Activated CD4-positive, alpha-beta T cell treated with anti-CD3 and anti-CD28 coated beads, Interleukin-2, amount 10 ng/mL, durations not matched to agents 7 days and 5 days (primary cell): ENCODE results near the gene ANO8. TPM values are rescaled to one million over a fixed set of nuclear protein-coding genes. Genes with fewer than 3 reads are reported as not detected.

Experiments used
- CTCF ChIA-PET: fragments of 350-600 bp; sonication (Branson Sonifier 250); formaldehyde crosslinking; loops from one replicate; lab custom pipeline; 2021; ENCODE audit warnings: antibody characterized with exemption; lab: Charles Lee
- POLR2A ChIA-PET: fragments of 350-600 bp; sonication (Branson Sonifier 250); formaldehyde crosslinking; loops from one replicate; lab custom pipeline; 2021; ENCODE audit warnings: antibody characterized with exemption; lab: Charles Lee
- DNase-seq: peaks from one replicate; pipeline ENCODE4 v3.0.0-alpha.2; 2020
- H3K27ac Mint-ChIP-seq: one replicate; pipeline ENCODE4 v1.8.0; 2021; ENCODE audit warnings: mild to moderate bottlenecking, moderate library complexity, mixed read lengths
- H3K27me3 Mint-ChIP-seq: one replicate; pipeline ENCODE4 v1.8.0; 2021; ENCODE audit warnings: mixed read lengths
- H3K36me3 Mint-ChIP-seq: one replicate; pipeline ENCODE4 v1.8.0; 2021; ENCODE audit warnings: low read depth, mixed read lengths
- H3K4me1 Mint-ChIP-seq: one replicate; pipeline ENCODE4 v1.8.0; 2021; ENCODE audit warnings: mixed read lengths
- H3K4me3 Mint-ChIP-seq: one replicate; pipeline ENCODE4 v1.8.0; 2021; ENCODE audit warnings: mild to moderate bottlenecking, moderate library complexity, mixed read lengths
- H3K9me3 Mint-ChIP-seq: one replicate; pipeline ENCODE4 v1.8.0; 2021; ENCODE audit warnings: mixed read lengths
- total RNA-seq, 2 experiments: library from RNA; stranded (reverse); gene quantifications; one replicate each; pipeline ENCODE4 v1.2.3, GENCODE V29; 2021

ANO8 gene
- total RNA-seq, 2 experiments from 2014 or later, result 16.4 to 17.5 TPM

GRCh38 chr19:17330262-17331044, 4.2 kb downstream of the ANO8 start:
- peaks cover 33% of the 10 kb centered on the region for H3K4me1 Mint-ChIP-seq
- CTCF ChIA-PET, result interaction anchor here (0.5 to 1.9 kb wide), 7 partner anchors 10 to 189 kb away, joined by 3 to 4 read pairs (median 3); partner anchors contain the start of gene DDA1

DNA sequence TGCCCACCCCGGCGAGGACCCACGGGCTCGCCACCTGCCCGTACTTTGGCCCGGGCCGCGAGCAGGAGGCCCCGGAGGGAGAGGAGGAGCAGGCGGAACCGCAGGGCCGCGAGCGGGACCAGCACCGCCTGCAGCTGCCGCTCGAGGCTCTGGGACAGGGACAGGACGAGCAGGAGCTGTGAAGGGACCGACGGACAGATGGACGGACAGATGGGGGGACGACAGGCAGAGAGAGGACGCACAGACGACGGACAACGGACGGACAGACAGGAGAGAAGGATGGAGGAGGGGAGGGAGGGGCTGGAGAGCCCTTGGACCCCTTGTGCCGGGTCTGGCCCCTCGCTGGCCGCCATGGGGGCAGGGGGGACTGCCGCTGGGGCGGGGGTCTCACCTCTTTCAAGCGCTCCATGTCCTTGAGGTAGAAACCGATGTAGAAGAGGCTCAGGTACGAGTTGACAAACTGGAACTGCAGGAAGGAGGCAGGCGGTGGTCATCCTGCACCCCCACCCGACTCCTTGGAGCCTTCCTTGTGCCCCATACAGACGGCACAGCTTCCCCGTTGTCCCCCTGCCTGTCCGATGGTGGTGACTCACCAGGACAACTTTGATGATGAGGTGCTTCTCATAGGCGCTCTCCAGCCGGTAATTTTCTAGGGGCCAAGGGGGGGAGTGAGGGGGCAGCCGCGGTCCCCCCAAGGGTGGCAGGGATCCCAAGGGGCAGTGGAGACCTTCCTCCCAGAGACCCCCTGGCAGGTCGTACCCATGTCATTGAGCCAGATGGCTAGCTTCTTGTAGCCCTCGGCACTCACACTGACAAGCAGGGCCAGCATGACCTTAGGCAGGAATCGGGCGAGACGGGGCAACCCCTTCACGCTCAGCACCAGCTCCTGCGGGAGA, 5.0 kb downstream of the ANO8 start:
- no peak for DNase-seq
- Mint-ChIP-seq H3K27me3 (peaks cover 13% of the 10 kb centered on the region), H3K27ac (no peak overlapping the region), H3K4me3 (peak overlapping the region; percentile 30), H3K9me3 (no peaks in the 10 kb centered on the region), H3K36me3 (peaks cover 16% of the 10 kb centered on the region), H3K4me1 (peaks cover 26% of the 10 kb centered on the region)
- CTCF ChIA-PET, result interaction anchor here (0.6 to 1.9 kb wide), 6 partner anchors 10 to 190 kb away, joined by 3 to 4 read pairs (median 3); partner anchors contain the start of genes DDA1 and MRPL34
- POLR2A ChIA-PET, result no interaction called here

More at GRCh38 chr19:17330262-17331044, 4.2 kb downstream of the ANO8 start:
- peaks cover 13% of the 10 kb centered on the region for H3K27me3 Mint-ChIP-seq
- H3K9me3 Mint-ChIP-seq, result no peaks in the 10 kb centered on the region
- peaks cover 16% of the 10 kb centered on the region for H3K36me3 Mint-ChIP-seq
- H3K4me3 Mint-ChIP-seq, result no peak overlapping the region
- DNase-seq, result no peak
- no peak overlapping the region for H3K27ac Mint-ChIP-seq
- POLR2A ChIA-PET, result no interaction called here

DNA sequence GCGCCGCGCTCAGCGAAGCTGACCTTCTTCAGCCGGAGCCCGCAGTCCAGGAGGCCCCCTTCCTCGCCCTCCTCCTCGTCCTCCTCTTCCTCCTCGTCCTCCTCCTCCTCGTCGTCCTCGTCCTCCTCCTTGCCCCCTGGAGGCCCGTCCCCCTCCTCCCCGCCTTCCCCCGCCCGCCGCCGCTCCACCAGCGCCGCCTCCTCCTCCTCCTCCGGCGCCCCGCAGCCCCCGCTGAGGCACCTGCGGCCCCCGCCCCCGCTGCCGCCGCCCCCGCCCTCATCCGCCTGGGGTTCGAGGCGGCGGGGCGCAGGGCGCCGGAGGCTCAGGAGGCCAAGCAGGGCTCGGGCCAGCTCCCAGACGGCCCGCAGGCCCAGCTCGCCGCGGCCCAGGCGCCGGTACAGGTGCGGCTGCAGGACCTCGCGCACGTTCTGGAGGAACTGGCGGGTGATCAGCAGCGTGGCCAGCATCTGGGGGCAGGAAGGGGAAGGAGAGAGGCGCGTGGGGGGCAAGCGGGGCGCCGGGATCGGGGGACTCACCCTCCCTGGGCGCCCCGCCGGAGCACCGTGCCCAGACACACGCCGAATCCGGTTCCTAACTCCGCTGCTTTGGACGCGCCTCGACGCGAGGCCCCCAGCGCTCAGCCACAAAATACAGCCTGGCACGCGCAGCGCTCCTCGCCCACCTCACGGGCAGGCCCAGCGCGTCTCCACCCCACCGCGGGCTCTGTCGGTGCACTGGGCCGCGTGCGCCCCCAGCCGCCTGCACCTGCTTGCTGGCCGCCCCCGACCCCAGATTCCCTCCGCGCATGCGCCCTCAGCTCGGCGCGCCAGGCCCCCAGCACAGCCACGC, 5.9 kb downstream of the ANO8 start:
- Mint-ChIP-seq H3K4me3 (peak overlapping the region; percentile 45), H3K9me3 (no peaks in the 10 kb centered on the region), H3K27ac (no peak overlapping the region), H3K27me3 (peaks cover 13% of the 10 kb centered on the region), H3K36me3 (peaks cover 13% of the 10 kb centered on the region), H3K4me1 (peaks cover 23% of the 10 kb centered on the region)
- POLR2A ChIA-PET, result no interaction called here
- no peak for DNase-seq
- CTCF ChIA-PET, result interaction anchor here (1.0 to 2.7 kb wide), 2 partner anchors 11 to 23 kb away, joined by 3 to 7 read pairs; partner anchors contain the start of gene MRPL34

DNA sequence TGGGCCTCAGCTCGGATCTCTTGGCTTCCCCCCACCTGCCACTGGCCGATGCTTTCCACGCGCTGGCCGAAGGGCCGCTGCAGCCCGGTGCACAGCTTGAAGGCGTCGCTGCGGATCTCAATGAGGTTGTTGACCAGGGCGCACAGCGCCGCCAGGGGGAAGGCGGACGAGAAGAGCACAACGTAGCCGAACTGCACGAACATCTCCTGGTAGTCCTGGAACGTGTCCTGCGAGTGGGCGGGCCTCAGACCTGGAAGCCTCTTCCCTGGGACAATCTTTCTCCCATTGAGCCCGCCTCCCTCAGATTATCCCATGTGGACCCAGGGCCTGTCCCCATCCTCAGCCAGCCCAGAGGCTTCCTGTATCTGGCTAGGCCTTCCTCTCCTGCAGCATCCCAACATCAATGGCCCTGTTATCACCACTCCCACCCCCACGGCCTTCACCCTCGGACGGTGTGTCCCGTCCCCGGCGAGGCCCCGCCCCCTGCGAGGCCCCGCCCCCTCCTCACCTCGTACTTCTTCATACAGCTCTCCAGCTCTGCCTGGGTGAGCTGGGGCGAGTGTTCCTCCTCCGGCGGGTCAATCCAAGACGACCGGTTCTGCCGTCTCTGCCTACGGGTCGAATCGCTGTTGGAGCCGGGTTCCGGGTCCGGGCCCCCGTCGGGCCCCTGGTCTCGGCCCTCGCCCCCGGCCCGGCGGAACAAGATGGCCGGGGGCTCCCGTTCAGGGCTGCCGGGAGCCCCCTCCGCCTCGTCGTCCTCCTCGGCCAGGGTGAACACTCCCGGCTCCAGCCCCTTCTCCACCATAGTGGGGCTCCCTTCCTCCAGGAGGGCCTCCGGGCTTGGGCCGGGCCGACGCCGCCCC, 6.8 kb downstream of the ANO8 start:
- CTCF ChIA-PET, result interaction anchor here (1.0 to 2.7 kb wide), 7 partner anchors 10 to 35 kb away, joined by 3 to 7 read pairs (median 4); partner anchors contain the start of genes DDA1 and MRPL34

DNA sequence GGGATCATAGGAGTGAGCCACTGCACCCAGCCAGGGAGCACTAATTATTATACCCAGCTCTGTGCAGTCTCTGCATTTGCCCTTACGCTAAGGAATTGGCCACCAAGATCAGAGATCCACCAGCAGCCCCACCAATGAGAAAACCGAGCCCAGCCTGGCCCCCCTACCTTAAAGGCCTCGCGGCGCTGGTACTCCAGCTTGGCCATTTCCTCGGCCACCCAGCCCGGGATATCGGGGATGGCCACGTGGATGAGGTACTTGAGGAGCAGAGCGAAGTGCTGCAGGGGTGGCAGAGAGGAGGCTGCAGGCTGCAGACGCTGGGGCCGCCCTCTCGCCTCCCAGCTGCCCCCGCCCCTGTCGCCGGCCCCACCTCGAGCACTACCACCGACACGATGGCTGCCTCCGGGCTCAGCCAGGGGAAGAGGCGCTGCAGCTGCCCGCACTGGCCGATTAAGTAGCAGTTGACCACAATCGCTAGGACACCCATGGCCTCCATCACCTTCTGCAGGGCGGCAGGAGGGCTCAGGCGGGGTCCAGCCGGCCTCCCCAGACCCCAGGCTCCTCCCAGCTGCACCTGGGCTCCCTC, 7.5 kb downstream of the ANO8 start:
- no peak for DNase-seq
- peaks cover 15% of the 10 kb centered on the region for H3K4me1 Mint-ChIP-seq
- POLR2A ChIA-PET, result no interaction called here
- peaks cover 13% of the 10 kb centered on the region for H3K27me3 Mint-ChIP-seq
- CTCF ChIA-PET, result interaction anchor here (0.6 to 2.7 kb wide), 7 partner anchors 9 to 34 kb away, joined by 3 to 7 read pairs (median 4); partner anchors contain the start of gene DDA1
- no peak overlapping the region for H3K4me3 Mint-ChIP-seq
- H3K9me3 Mint-ChIP-seq, result no peaks in the 10 kb centered on the region
- H3K27ac Mint-ChIP-seq, result no peak overlapping the region
- H3K36me3 Mint-ChIP-seq, result peaks cover 12% of the 10 kb centered on the region

More for the DNA sequence above, 6.8 kb downstream of the ANO8 start:
- Mint-ChIP-seq H3K27me3 (peaks cover 13% of the 10 kb centered on the region), H3K27ac (no peak overlapping the region), H3K36me3 (peaks cover 10% of the 10 kb centered on the region), H3K4me1 (peaks cover 19% of the 10 kb centered on the region), H3K4me3 (peak overlapping the region; percentile 45), H3K9me3 (no peaks in the 10 kb centered on the region)
- POLR2A ChIA-PET, result no interaction called here
- peak; percentile 46 for DNase-seq

GRCh38 chr19:17326595-17326966, 8.1 kb downstream of the ANO8 start:
- Mint-ChIP-seq H3K36me3 (peaks cover 12% of the 10 kb centered on the region), H3K9me3 (no peaks in the 10 kb centered on the region), H3K4me1 (peaks cover 15% of the 10 kb centered on the region), H3K27ac (no peak overlapping the region), H3K27me3 (peaks cover 13% of the 10 kb centered on the region), H3K4me3 (no peak overlapping the region)
- ChIA-PET POLR2A (no interaction called here), CTCF (interaction anchor here (0.6 to 2.7 kb wide), 7 partner anchors 9 to 34 kb away, joined by 3 to 7 read pairs (median 4); partner anchors contain the start of gene DDA1)
- no peak for DNase-seq

DNA sequence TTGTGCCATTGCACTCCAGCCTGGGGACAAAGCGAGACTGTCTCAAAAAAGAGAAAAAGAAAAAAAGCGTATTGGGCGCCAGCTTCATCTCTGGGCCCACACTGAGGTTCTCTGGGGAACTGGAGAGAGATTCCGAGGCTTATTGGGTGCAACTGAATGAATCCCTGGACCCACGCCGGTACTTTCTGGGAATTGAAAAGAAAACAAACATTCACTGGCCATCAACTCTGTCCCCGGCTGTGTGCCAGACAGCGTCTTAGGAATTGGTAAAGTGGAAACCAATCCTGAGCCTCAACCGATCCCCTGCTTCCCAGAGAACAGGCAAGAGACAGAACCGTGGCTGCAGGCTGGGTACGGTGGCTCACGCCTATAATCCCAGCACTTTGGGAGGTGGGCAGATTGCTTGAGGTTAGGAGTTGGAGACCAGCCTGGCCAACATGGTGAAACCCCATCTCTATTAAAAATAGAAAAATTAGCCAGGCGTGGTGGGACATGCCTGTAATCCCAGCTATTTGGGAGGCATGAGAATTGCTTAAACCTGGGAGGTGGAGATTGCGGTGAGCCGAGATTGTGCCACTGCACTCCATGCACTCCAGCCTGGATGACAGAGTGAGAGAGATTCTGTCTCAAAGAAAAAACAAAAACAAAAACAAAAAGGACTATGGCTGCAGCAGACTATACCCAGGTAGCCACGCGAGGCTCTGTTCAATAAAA, 8.6 kb downstream of the ANO8 start:
- H3K4me1 Mint-ChIP-seq, result peaks cover 15% of the 10 kb centered on the region
- no peak overlapping the region for H3K27ac Mint-ChIP-seq
- POLR2A ChIA-PET, result no interaction called here
- peaks cover 13% of the 10 kb centered on the region for H3K36me3 Mint-ChIP-seq
- DNase-seq, result no peak
- peaks cover 13% of the 10 kb centered on the region for H3K27me3 Mint-ChIP-seq
- H3K9me3 Mint-ChIP-seq, result no peaks in the 10 kb centered on the region
- H3K4me3 Mint-ChIP-seq, result no peak overlapping the region
- CTCF ChIA-PET, result interaction anchor here (1.5 to 2.7 kb wide), 3 partner anchors 8 to 33 kb away, joined by 3 to 7 read pairs (median 7); partner anchors contain the start of gene DDA1

DNA sequence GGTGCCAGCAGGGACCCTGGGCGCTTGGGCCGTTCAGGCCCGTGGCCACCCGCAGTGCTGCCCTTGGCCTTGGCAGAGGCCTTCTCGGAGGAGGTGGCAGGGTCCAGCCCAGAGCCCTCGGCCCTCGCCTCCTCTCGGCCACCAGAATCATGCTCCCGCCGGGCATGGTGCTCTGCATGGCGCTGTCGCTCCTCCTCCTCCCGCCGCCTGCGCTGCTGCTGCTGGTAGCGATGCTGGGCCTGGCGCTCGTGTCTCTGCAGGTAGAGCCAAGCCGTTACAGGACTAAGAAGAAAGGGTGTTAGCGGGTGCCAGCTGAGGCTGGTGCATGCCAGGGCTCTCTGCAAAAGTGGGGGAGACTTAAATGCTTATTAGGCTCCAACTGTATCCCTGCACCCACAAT, 9.5 kb downstream of the ANO8 start:
- CTCF ChIA-PET, result interaction anchor here (1.4 to 1.6 kb wide), 2 partner anchors 8 to 20 kb away, joined by 3 to 5 read pairs; partner anchors contain the start of gene MRPL34
- Mint-ChIP-seq H3K27me3 (peaks cover 7% of the 10 kb centered on the region), H3K4me3 (no peak overlapping the region), H3K36me3 (peaks cover 12% of the 10 kb centered on the region), H3K4me1 (peaks cover 12% of the 10 kb centered on the region), H3K27ac (no peak overlapping the region), H3K9me3 (no peaks in the 10 kb centered on the region)
- POLR2A ChIA-PET, result no interaction called here
- DNase-seq, result no peak

- Mint-ChIP-seq H3K27ac (no peak overlapping the region), H3K36me3 (peaks cover 14% of the 10 kb centered on the region), H3K4me3 (no peak overlapping the region), H3K27me3 (peaks cover 2% of the 10 kb centered on the region), H3K9me3 (no peaks in the 10 kb centered on the region), H3K4me1 (peaks cover 8% of the 10 kb centered on the region)
- POLR2A ChIA-PET, result no interaction called here
- CTCF ChIA-PET, result interaction anchor here (0.7 to 1.6 kb wide), 3 partner anchors 8 to 19 kb away, joined by 3 to 5 read pairs (median 3); partner anchors contain the start of gene MRPL34
- DNase-seq, result no peak
Observed at GRCh38 chr19:17324357-17325114, 10.1 kb downstream of the ANO8 start.

DNA sequence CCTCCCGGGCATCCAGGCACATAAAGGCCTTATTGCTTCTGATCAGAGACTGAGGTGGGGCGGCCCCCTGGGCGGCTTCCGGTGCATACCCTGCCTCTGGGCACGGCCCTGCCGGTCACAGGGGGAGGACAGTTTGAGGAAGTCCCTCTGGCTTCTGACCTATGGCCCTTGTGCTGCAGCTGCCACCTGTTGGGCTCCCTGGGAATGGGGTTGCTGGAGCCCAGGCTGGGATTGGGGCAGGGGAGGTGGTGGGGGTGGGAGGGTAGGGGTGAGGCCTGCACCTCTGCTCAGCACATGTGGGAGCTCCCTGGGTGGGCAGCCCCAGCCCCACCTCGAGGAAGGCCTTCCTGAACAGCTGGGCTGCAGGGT, 10.7 kb downstream of the ANO8 start:
- Mint-ChIP-seq H3K4me3 (no peak overlapping the region), H3K27me3 (no peaks in the 10 kb centered on the region), H3K4me1 (peaks cover 6% of the 10 kb centered on the region), H3K27ac (no peak overlapping the region), H3K36me3 (peaks cover 14% of the 10 kb centered on the region), H3K9me3 (no peaks in the 10 kb centered on the region)
- no peak for DNase-seq
- ChIA-PET CTCF (interaction anchor here (0.7 to 1.6 kb wide), 3 partner anchors 9 to 19 kb away, joined by 3 to 5 read pairs (median 3); partner anchors contain the start of gene MRPL34), POLR2A (no interaction called here)
